GM12801 (cell line): ENCODE measurements around the gene JMJD1C.

Experiments
- TF ChIP-seq, protein P1 (sequence below): IDR thresholded peaks from one replicate; pipeline ENCODE4 v1.5.1; 2011; ENCODE audit warnings: control low read depth; ENCODE audit not compliant: insufficient read length; ENCODE audit errors: extremely low read depth

Gene JMJD1C

DNA sequence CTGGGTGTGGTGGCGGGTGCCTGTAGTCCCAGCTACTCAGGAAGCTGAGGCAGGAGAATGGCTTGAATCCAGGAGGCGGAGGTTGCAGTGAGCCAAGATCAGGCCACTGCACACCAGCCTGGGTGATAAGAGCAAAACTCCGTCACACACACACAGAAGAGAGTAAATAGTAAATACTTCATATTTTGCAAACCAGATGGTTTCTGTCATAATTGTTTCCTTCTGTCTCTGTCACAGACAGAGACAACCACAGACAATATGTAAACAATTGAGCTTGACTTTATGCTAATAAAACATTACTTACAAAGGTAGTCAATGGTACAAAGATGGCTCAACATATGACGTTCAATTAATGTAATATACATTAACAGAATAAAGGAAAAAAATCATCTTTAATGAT lies 83.7 kb downstream of the JMJD1C start:
- TF ChIP-seq, protein P1, sequence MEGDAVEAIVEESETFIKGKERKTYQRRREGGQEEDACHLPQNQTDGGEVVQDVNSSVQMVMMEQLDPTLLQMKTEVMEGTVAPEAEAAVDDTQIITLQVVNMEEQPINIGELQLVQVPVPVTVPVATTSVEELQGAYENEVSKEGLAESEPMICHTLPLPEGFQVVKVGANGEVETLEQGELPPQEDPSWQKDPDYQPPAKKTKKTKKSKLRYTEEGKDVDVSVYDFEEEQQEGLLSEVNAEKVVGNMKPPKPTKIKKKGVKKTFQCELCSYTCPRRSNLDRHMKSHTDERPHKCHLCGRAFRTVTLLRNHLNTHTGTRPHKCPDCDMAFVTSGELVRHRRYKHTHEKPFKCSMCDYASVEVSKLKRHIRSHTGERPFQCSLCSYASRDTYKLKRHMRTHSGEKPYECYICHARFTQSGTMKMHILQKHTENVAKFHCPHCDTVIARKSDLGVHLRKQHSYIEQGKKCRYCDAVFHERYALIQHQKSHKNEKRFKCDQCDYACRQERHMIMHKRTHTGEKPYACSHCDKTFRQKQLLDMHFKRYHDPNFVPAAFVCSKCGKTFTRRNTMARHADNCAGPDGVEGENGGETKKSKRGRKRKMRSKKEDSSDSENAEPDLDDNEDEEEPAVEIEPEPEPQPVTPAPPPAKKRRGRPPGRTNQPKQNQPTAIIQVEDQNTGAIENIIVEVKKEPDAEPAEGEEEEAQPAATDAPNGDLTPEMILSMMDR: no peak

DNA sequence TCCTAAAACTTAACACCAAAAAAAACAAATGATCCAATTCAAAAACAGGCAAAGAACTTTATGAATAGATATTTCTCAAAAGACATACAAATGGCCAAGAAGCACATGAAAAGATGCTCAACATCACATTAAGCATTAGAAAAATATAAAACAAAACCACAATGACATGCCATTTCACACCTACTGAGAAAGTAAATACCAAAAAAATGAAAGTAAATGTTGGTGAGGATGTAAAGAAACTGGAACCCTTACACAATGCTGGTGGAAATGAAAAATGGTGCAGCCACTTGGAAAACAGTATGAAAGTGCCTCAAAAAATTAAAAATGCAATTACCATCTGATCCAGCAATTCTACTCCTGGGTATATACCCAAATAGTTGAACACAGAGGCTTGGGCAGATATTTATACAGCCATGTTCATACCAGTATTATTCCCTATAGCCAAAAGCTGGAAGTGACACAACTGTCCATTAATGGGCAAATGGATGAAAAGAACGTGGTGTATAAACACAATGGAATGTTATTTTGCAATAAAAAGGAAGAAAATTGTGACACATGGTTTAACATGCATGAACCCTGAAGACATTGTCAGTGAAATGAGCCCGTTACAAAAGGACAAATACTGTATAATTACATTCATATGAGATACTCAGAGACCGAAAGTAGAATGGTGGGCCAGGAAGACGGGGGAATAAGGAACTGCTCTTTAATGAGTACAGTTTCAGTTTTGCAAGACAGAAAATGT lies 89.0 kb downstream of the JMJD1C start:
- TF ChIP-seq, protein P1: no peak

DNA sequence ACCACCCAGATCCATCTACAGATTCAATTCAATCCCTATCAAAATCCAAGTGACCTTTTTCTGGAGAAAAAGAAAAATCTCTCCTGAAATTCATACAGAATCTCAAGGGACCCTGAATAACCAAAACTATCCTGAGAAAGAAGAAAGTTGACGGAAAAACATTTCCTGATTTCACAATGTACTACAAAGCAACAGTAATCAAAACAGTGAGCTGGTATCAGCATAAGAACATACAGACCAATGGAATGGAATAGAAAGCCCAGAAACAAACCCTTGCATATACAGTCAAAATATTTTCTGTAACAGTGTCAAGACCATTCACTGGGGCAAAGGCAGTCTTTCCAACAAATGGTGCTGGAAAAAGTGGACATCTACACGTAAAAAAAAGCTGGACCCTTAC lies 89.9 kb downstream of the JMJD1C start:
- TF ChIP-seq, protein P1: no peak

DNA sequence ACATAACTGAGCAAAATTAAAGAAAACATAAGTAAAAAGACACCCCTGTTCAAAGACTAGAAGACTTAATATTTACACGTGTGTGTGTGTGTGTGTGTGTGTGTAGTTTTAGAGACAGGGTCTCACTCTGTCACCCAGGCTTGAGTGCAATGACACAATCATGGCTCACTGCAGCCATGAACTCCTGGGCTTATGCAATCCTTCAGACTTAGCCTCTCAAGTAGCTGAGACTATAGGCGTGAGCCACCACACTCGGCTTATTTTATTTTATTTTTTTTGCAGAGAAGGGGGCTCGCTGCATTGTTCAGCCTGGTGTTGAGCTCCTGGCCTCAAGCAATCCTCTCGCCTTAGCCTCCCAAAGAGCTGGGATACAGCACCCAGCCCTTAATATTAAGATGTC lies 90.3 kb downstream of the JMJD1C start:
- TF ChIP-seq, protein P1: no peak

DNA sequence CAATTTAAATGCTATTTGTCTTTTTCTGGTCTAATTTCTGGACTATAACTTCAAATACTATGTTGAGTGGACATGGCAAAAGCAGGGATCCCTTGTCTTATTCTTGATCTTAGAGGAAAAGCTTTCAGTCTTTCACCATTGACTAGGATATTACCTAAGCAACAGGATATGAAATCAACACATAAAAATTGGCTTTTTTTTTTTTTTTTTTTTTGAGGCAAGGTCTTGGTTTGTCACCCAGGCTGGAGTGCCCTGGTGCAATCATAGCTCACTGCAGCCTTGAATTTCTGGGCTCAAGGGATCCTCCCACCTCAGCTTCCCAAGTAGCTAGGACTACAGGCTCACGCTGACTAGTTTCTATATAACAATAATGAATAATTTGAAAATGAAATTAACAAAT lies 90.8 kb downstream of the JMJD1C start:
- TF ChIP-seq, protein P1: no peak

DNA sequence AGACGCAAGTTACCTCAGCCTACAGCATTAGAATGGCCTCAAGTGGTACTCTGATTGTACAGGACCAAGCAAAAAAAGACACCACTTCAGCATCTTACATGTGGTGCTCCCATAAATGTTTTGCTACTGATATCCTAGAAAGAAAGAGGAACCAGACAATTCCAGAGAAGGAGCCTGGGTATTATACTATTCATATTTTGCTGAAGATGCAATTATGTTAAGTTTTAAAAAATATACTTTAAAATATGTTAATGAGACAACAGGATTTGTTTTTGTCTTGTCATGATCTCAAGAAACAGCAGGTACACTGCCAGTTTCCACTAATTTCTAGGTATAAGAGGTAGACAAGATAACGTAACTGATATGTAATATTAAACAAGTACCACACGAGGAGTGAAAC lies 92.6 kb downstream of the JMJD1C start:
- TF ChIP-seq, protein P1: no peak

DNA sequence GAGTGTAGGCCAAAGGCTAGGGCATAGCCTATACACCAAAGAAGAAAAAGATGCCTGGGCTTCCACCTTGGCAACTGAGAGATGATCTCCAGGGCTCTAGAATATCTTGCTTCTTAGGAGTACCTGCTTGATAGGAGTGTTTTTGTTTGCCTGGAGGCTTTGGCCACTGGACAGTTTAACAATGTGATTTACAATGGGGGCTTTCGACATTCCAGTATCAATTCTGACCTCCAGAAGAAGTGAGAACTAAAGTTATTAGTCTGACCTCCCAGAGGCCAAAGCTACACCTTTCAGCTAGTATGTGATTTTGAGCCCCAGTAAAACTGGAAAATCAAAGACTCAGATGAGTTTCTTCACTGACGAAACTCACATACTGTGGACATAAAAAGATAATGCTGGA lies 96.1 kb downstream of the JMJD1C start:
- TF ChIP-seq, protein P1: no peak
